GM19043 (cell line): ENCODE data around the gene POLL.
A peak's percentile ranks its signal among the peaks of the same experiment; 100 is the strongest.

Experiments used
- ATAC-seq: cut with Tn5 transposase; IDR thresholded peaks from one replicate; pipeline ENCODE4 v1.9.1; 2021; ENCODE audit warnings: low read depth; ENCODE audit not compliant: unreplicated experiment

POLL gene

GRCh38 chr10:101575580-101576210 is 12.4 kb downstream of the POLL start:
- no peak for ATAC-seq

- no peak for ATAC-seq
These were observed 13.0 kb downstream of the POLL start for GRCh38 chr10:101575091-101575490.

- no peak for ATAC-seq
These were observed 13.9 kb downstream of the POLL start for GRCh38 chr10:101573885-101574753.

GRCh38 chr10:101572785-101573184 is 15.3 kb downstream of the POLL start:
- ATAC-seq, result no peak

- ATAC-seq, result no peak
These were observed 15.9 kb downstream of the POLL start for GRCh38 chr10:101572126-101572525.

GRCh38 chr10:101571271-101571925 is 16.7 kb downstream of the POLL start:
- ATAC-seq, result no peak

GRCh38 chr10:101570428-101571270 is 17.4 kb downstream of the POLL start:
- no peak for ATAC-seq

- ATAC-seq, result peak; percentile 70
These were observed 18.2 kb downstream of the POLL start for GRCh38 chr10:101569622-101570427.

GRCh38 chr10:101569323-101569621 is 18.8 kb downstream of the POLL start:
- ATAC-seq, result no peak

- ATAC-seq, result no peak
These were observed 19.9 kb downstream of the POLL start for GRCh38 chr10:101568054-101568745.

GRCh38 chr10:101567165-101568006 is 20.7 kb downstream of the POLL start:
- no peak for ATAC-seq

GRCh38 chr10:101566333-101567164 is 21.5 kb downstream of the POLL start:
- no peak for ATAC-seq

GRCh38 chr10:101565936-101566332 is 22.1 kb downstream of the POLL start:
- no peak for ATAC-seq

- no peak for ATAC-seq
These were observed 22.6 kb downstream of the POLL start for GRCh38 chr10:101565370-101565900.

- no peak for ATAC-seq
These were observed 23.5 kb downstream of the POLL start for GRCh38 chr10:101564490-101564991.

- no peak for ATAC-seq
These were observed 24.5 kb downstream of the POLL start for GRCh38 chr10:101563497-101564040.

- no peak for ATAC-seq
These were observed 25.1 kb downstream of the POLL start for GRCh38 chr10:101563007-101563406.
